ENCODE results near the gene SFSWAP. TPM values are rescaled to one million over a fixed set of nuclear protein-coding genes. Genes with fewer than 3 reads are reported as not detected.

SFSWAP gene
- polyA plus RNA-seq, 3 donors, result 7.3 to 33.0 (median 10.7) TPM

- Histone ChIP-seq H3K27me3 (ENCODE audit: control insufficient read depth in 2 of 2, insufficient read depth in 2 of 2, low read length in 2 of 2) (no peaks in the 10 kb centered on the region), H3K27ac (ENCODE audit: low read depth in 1 of 2, low read length in 2 of 2) (no peak overlapping the region), H3K4me3 (replicated peaks in 1 of 3; ENCODE audit: low read depth in 2 of 3, low read length in 3 of 3) (no peak overlapping the region), H3K36me3 (replicated peaks in 1 of 2; ENCODE audit: control insufficient read depth in 1 of 2, insufficient read depth in 2 of 2, low read length in 2 of 2) (peaks cover 77 to 100% of the 10 kb centered on the region in 2 donors), H3K9me3 (replicated peaks in 1 of 2; ENCODE audit: control insufficient read depth in 1 of 2, insufficient read depth in 1 of 2, low read length in 2 of 2) (no peaks in the 10 kb centered on the region), H3K79me2 (ENCODE audit: insufficient read depth, low read length) (peaks cover 6% of the 10 kb centered on the region), H3K9ac (ENCODE audit: insufficient read depth, low read length, poor library complexity, severe bottlenecking) (no peak overlapping the region), H3K4me2 (replicated peaks; ENCODE audit: extremely low read depth, low read length, poor library complexity, severe bottlenecking) (no peak overlapping the region), H4K20me1 (ENCODE audit: insufficient read depth, low read length) (peaks cover 54% of the 10 kb centered on the region), H3K4me1 (ENCODE audit: control insufficient read depth in 1 of 2, insufficient read depth in 2 of 2, low read length in 2 of 2) (no peaks in the 10 kb centered on the region), H2AFZ (ENCODE audit: insufficient read depth, low read depth, low read length, poor library complexity, severe bottlenecking) (no peak overlapping the region)
- intact Hi-C loops (cut with micrococcal nuclease), result no loop called here
- Mint-ChIP-seq H3K36me3 (peaks cover 82 to 94% of the 10 kb centered on the region in 2 donors), H3K9me3 (peaks cover 0 to 2% (median 0%) of the 10 kb centered on the region in 7 donors), H3K27me3 (ENCODE audit: low read depth in 3 of 3) (no peaks in the 10 kb centered on the region), H3K4me3 (no peak overlapping the region), H3K4me1 (no peaks in the 10 kb centered on the region), H3K27ac (no peak overlapping the region)
- no peak for DNase-seq
- 100% methylated on average over 10 of the region's 11 CpGs for WGBS (ENCODE audit: insufficient coverage)
- no peak for TF ChIP-seq CTCF (IDR thresholded peaks at IDR 0.05)
Measured at GRCh38 chr12:131752451-131752850, 41.6 kb downstream of the SFSWAP start.

- H3K36me3 Mint-ChIP-seq, result peaks cover 83 to 94% of the 10 kb centered on the region in 2 donors
- H3K27me3 ChIP-seq (ENCODE audit: control insufficient read depth in 2 of 2, insufficient read depth in 2 of 2, low read length in 2 of 2), result no peaks in the 10 kb centered on the region
- no peak overlapping the region for H3K9ac ChIP-seq (ENCODE audit: insufficient read depth, low read length, poor library complexity, severe bottlenecking)
- no peak overlapping the region for H3K27ac ChIP-seq (ENCODE audit: low read depth in 1 of 2, low read length in 2 of 2)
- no peak overlapping the region for H3K4me2 ChIP-seq (replicated peaks; ENCODE audit: extremely low read depth, low read length, poor library complexity, severe bottlenecking)
- H3K79me2 ChIP-seq (ENCODE audit: insufficient read depth, low read length), result peaks cover 6% of the 10 kb centered on the region
- no peak overlapping the region for H3K27ac Mint-ChIP-seq
- no peaks in the 10 kb centered on the region for H3K9me3 ChIP-seq (replicated peaks in 1 of 2; ENCODE audit: control insufficient read depth in 1 of 2, insufficient read depth in 1 of 2, low read length in 2 of 2)
- H3K4me1 ChIP-seq (ENCODE audit: control insufficient read depth in 1 of 2, insufficient read depth in 2 of 2, low read length in 2 of 2), result no peaks in the 10 kb centered on the region
- H3K9me3 Mint-ChIP-seq, result peaks cover 0 to 2% (median 0%) of the 10 kb centered on the region in 7 donors
- intact Hi-C loops (cut with micrococcal nuclease), result no loop called here
- peaks cover 54% of the 10 kb centered on the region for H4K20me1 ChIP-seq (ENCODE audit: insufficient read depth, low read length)
- peaks cover 78 to 100% of the 10 kb centered on the region in 2 donors for H3K36me3 ChIP-seq (replicated peaks in 1 of 2; ENCODE audit: control insufficient read depth in 1 of 2, insufficient read depth in 2 of 2, low read length in 2 of 2)
- WGBS (ENCODE audit: insufficient coverage), result 95% methylated on average over 16 of the region's 20 CpGs
- no peak for TF ChIP-seq CTCF (IDR thresholded peaks at IDR 0.05)
- no peaks in the 10 kb centered on the region for H3K27me3 Mint-ChIP-seq (ENCODE audit: low read depth in 3 of 3)
- no peak overlapping the region for H3K4me3 Mint-ChIP-seq
- H2AFZ ChIP-seq (ENCODE audit: insufficient read depth, low read depth, low read length, poor library complexity, severe bottlenecking), result no peak overlapping the region
- DNase-seq, result no peak
- no peaks in the 10 kb centered on the region for H3K4me1 Mint-ChIP-seq
- H3K4me3 ChIP-seq (replicated peaks in 1 of 3; ENCODE audit: low read depth in 2 of 3, low read length in 3 of 3), result no peak overlapping the region
Measured at GRCh38 chr12:131753005-131753404, 42.1 kb downstream of the SFSWAP start.

Measured in CD14-positive monocyte (primary cell).